GM19452 (cell line): ENCODE data around the gene NAA16.

Experiments
- ATAC-seq: cut with Tn5 transposase; IDR thresholded peaks from one replicate; pipeline ENCODE4 v1.9.1; 2021; ENCODE audit not compliant: unreplicated experiment

The NAA16 gene

DNA sequence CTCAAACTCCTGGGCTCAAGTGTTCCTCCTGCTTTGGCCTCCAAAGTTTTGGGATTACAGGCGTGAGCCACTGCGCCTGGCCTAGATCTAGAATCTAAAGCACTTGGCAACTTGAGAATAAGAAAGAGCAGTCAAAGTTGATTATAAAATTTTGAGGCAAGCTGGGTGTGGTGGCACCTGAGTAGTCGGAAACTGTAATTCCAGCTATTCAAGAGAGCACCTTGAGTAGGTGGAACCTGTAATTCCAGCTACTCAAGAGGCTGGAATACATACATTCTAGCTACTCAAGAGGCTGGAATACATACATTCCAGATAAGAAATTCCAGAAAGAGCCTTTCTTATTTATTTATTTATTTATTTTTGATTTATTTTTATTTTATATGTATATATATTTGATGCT, 8.3 kb upstream of the NAA16 start:
- ATAC-seq, result no peak

DNA sequence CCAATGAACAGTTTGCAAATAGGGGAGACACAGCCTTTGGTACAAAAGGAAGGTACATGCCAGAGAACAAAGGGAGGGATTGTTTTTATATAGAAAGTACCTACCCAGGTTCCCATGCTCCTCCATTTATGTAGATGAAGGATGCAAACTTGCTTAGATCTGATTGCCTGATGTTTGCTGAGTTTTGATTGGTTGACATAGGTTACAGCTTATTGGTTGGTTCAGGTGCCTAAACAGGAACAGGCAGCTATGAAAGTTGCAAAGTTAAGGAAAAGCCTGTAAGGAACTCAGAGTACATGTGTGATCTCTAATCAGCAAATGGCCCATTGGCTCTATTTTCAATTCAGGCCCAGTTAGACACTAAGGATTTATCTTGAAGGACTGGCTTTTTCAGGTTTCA, 6.5 kb upstream of the NAA16 start:
- ATAC-seq, result no peak

DNA sequence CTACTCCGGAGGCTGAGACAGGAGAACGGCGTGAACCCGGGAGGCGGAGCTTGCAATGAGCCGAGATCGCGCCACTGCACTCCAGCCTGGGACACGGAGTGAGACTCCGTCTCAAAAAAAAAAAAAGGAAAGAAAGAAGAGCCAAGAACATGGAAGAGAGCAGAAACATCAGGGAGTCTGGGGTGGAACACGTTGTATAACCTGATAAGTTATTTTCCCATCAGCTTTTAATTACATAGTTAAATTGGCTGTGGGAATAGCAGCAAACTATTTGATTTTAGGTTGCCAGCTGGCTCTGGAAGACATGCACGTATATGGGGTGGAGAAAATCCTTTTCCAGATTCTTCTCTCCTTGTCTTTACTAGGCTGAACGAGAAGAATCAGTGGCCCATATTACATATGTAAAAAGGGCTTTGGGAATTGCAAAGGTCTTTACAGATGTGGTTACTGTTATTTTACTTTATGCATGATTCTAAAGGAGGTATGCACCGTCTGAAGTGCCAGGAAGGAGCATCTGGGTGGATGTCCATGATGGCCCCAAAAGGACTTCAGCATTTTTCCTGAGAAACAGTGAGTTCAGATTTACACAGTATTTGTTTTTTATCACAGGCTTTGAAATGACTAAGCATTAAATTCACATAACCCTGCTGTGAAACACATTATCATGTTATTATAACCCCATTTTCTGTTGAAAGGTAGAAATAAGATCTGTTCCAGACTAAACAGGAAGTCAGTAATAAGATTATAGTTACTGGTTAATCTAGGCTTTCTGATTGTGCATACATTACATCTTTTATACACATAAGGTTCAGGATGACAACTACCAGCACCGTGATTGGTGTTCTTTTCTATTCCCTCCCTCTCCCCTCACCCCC, 4.6 kb upstream of the NAA16 start:
- ATAC-seq, result no peak

DNA sequence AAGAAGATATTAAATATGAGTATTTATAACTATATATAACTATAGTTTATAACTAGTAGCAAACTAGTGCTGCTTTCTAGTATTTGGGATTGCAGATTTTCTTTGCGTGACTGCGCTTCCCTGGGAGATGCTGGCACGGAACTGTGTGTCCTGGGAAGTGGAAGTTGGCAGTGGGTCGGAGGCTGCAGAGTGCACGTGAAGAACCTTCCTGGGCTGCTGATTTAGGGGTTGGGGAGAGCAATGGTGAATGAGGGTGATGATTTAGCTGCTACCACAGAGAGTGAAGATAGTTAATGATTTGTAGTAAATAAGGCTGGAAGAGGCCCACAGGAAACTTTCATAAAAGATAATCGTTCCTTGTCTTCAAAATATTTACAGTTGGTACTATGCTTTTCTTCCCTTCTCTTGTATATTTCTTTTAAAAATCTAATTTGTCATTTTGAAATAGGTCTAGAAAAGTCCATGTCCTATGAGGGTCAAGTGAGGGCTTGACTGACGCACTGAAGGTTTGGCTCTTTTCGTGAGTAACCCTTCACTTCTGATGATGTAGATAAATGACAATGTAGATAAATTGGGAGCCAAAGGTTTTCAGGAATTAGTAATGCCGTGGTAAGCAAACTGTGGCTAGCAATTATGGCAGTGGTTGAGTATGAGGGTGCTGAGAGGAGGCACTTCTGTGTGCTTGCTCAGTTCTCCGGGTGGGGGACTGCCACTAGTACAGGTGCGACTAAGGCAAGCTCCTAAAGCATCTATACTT, 3.0 kb upstream of the NAA16 start:
- no peak for ATAC-seq

DNA sequence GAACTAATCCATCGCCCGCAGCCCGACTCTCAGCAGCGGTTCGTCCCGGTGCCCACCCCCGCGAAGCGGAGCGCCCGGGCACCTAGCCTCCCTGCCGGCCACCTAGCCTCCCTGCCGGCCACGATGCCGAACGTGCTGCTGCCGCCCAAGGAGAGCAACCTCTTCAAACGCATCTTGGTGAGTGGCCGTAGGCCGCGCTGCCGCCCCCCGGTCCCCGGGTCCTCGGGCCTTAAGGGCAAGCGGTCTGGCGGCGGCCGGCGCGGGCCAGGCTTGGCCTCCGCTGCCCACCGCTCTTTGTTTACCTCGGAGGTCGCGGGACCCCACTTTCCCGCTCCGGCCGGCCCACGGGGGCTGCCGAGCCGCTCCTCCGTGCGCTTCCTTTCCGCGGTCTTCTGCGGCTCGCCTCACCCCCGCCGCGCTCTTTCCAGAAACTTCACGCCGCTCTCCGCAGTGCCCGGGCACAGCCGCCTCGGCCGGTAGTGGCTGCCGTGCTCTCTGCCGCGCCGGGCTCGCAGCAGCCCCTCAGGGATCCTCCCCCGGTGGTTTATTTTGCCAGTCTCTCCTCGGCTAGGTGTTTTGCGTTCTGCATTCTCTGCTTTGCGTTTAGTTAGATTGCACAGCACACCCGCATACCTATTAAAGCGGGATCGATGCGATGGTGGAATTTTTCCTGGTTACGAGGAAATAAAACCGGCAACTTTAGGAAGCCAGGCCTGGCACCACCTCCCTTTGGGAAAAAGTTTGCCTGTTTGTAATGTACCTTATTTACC, 524 bp downstream of the NAA16 start:
- peak; percentile 44 for ATAC-seq

GRCh38 chr13:41312176-41312500, 1.1 kb downstream of the NAA16 start:
- ATAC-seq, result no peak

DNA sequence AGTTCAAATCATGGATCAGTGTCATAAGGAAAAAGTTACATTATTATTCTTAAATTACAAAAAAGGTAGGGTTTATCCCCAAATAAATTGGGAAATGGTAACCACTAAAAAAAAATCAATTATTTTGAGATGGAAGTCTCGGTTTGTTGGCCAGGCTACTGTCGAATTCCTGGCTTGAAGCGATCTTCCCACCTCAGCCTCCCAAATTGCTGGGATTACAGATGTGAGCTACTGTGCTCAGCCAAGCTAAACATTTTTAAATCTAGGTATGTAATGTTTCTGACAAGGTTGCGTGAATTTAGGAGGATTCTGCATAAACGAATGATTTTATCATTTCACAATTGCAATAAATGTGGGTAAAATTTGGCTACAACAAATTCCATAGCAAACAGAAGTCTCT, 2.0 kb downstream of the NAA16 start:
- ATAC-seq, result no peak

DNA sequence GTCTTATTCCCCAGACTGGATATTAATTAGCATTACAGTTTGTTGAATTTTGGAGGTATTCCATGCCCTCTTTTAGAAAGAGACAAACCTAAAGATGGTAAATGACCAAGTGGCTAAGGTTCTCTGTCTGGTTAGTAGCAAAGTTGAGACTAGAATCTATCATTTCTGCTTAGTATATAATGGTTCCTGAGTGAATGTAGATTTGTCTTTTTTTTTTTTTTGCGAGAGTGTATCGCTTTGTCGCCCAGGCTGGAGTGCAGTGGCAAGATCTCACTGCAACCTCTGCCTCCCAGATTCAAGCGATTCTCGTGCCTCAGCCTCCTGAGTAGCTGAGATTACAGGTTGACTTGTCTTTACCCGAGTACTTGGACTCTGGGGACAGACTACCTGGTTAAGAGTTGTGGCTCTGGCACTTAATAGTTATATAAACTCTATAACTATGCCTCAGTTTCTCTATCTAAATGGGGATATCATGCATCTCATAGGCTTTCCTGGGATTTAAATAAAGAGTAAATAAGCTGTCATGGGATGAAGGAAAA, 2.7 kb downstream of the NAA16 start:
- no peak for ATAC-seq

DNA sequence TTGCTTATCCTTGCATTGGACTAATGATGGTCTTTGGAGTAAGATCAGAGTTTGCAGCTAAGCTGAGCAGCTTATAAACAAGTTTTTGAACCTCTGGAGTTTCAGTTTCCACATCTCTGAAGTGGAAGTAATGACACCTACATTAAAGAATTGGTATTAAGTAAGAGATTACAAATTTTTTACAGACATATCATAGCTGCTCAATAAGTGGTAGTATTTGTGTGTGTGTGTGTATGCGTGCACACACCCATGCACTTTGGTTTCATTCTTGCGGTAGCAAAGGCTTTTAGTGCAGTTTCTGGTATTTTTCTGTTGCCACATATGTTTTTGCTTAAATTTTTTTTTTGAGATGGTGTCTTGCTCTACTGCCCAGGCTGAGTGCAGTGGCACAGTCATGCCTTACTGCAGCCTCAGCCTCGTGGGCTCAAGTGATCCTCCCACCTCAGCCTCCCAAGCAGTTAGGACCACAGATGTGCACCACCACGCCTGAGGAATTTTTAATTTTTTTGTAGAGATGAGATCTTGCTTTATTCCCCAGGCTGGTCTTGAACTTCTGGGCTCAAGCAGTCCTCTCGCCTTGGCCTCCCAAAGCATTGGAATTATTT, 4.5 kb downstream of the NAA16 start:
- no peak for ATAC-seq

DNA sequence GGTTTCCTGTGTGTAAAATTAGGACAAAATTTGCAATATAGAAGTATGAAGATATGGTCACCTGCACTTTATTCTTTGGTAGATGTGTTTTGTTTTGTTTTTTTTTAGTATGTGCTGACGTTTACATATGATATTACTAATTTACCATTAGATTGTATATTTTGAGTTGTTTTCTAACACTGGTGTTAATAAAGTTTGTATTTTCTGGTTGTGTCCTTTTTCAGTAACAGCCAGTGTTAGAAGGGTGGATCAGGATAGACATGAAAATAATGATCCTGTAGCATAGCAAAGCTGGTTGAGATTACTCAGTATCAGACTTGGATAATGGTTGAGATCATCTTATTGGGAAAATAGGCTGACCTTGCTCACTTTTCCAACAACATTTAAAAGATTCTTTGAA, 6.2 kb downstream of the NAA16 start:
- no peak for ATAC-seq

- no peak for ATAC-seq
Measured at GRCh38 chr13:41325752-41326151, 14.7 kb downstream of the NAA16 start.

DNA sequence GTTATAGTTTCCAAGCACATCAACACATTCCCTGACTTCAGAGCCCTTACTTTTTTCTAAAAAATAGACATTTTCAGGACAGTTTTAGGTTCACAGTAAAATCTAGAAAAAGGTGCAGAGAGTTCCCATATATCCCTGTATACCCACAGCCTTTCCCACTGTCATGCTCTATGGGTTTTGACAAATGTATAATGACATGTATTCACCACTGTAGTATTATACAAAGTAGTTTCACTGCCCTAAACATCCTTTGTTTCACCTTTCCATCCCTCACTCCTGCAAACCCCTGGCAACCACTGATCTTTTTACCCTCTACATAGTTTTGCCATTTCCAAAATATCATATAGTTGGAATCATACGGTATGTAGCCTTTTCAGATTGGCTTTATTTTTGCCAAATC, 15.6 kb downstream of the NAA16 start:
- ATAC-seq, result peak; percentile 62

GRCh38 chr13:41327994-41328790, 17.1 kb downstream of the NAA16 start:
- ATAC-seq, result no peak

GRCh38 chr13:41332829-41333228, 21.8 kb downstream of the NAA16 start:
- no peak for ATAC-seq

DNA sequence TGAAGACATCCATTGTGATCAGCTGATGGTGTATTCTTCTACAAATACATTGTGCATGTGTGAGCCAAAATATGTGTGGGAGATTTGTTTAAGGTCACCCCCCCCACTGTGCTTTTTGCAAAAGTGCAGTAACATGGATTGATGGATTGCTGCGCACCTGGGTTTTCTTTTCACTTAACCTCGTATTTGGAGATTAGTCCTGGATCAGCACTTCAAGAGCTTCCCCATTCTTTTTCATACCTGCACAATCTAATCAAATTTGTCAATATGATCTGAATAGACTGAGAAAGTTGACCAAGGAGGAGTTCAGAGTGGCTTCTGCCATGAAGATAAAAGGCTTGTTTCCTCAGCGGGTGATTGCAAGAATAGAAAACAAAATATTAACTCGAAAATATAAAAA, 23.7 kb downstream of the NAA16 start:
- ATAC-seq, result no peak

DNA sequence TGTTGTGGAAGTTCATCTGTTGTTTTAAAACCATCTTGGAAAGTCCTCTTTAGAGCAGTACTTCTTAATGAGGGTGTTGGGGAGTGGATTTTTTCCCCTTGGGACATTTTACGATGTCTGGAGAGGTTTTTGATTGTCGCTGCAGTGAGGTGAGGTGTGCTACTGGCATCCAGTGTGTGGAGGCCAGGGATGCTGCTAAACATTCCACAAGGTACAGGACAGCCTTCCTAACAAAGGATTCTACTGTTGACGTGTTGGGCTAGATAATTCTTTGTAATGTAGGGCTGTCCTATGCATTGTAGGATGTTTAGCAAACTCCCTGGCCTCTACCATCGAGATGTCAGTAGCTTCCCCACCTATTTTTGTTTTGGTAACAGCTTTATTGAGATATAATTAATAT, 33.3 kb downstream of the NAA16 start:
- no peak for ATAC-seq

- no peak for ATAC-seq
Measured at GRCh38 chr13:41345165-41345913, 34.3 kb downstream of the NAA16 start.

DNA sequence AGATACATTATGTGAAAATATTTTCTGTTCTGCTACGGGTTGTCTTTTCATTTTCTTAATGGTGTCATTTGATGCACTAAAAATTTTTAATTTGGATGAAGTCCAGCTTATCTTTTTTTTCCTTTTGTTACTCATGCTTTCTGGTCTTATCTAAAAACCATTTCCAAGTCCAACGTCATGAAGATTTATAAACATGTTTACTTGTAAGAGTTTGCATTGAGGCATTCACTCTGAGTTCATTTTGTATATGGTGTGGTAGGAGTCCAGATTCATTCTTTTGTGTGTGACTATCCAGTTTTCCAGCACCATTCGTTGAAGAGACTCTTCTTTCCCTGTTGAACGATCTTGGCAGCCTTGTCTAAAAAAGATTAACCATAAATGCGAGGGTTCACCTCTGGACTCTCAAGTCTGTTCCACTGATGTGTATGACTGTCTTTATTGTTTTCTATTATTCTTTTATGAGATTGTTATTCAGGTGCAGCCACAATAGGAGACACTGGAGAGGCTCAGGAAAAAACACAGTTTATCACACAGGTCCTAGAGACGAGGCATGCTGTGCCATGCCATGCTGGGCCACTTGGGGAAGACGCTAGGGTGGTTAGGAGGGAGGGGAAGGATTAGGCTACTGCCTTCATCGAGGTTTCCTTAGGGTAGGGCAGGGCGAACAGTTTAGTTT, 35.0 kb downstream of the NAA16 start:
- ATAC-seq, result no peak
